ENCODE data around the gene AMD1. TPM values are rescaled to one million over a fixed set of nuclear protein-coding genes. Genes with fewer than 3 reads are reported as not detected.

Gene AMD1
- total and polyA plus RNA-seq, 2 of the 8 experiments (the other 6 are each of a cell fraction or from before 2014, with no cell fraction given) = 60.9 to 177 TPM

DNA sequence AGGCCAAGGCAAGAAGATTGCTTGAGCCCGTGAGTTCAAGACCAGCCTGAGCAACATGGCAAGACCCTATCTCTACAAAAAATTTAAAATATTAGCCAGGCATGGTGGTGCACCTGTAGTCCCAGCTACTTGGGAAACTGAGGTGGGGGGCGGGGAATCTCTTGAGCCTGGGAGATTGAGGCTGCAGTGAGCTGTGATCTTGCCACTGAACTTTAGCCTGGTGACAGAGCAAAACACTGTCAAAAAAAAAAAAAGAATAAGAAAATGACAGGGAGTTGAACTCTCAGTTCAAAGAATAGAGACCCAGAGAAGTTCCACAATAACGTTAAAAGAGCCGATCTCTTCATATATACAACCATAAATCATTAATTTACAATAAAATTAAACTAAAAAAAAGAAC, 24.8 kb upstream of the AMD1 start:
- H2BK5ac ChIP-seq (ENCODE audit: low read depth, low read length) = no peak overlapping the region
- WGBS, 2 experiments (ENCODE audit: extremely low coverage in 1 of 2, insufficient coverage in 1 of 2, insufficient read length in 1 of 2, insufficient replicate concordance in 2 of 2, low coverage in 1 of 2, low lambda C conversion rate in 2 of 2, missing lambda C conversion rate in 1 of 2) = 96% methylated on average over 4 of the region's 4 CpGs; no CpG with 5 or more reads in 1 of the 2 experiments
- no peak overlapping the region for H3K4me3 ChIP-seq (ENCODE audit: extremely low read depth in 1 of 4, insufficient read depth in 2 of 4, low read depth in 3 of 4, low read length in 4 of 4)
- H3K56ac ChIP-seq (replicated peaks; ENCODE audit: insufficient read length, low read depth, low read length) = no peak overlapping the region
- no peak overlapping the region for H4K8ac ChIP-seq (ENCODE audit: extremely low read depth, insufficient read depth, low read length)
- FAIRE-seq = no peak
- H3K9ac ChIP-seq (replicated peaks in 1 of 4; ENCODE audit: extremely low read depth in 1 of 4, low read depth in 3 of 4, low read length in 3 of 4) = no peak overlapping the region
- no peak overlapping the region for H3K14ac ChIP-seq (ENCODE audit: insufficient read length)
- no peaks in the 10 kb centered on the region for H3K36me3 ChIP-seq (ENCODE audit: control insufficient read depth in 2 of 4, insufficient read depth in 4 of 4, low read length in 3 of 4)
- no peak overlapping the region for H2AK5ac ChIP-seq (ENCODE audit: low read depth, low read length)
- H3K79me1 ChIP-seq (ENCODE audit: low read depth, low read length) = no peaks in the 10 kb centered on the region
- ChIA-PET CTCF (ENCODE audit: partially characterized antibody) (interaction anchor here (1.1 kb wide), 1 partner anchor 30 kb away, joined by 5 read pairs; no protein-coding TSS in a partner anchor), POLR2A (ENCODE audit: partially characterized antibody) (interaction anchor here (1.2 to 1.3 kb wide), 2 partner anchors 26 to 108 kb away, joined by 3 to 4 read pairs; no protein-coding TSS in a partner anchor)
- no peak overlapping the region for H3K4ac ChIP-seq (replicated peaks; ENCODE audit: insufficient read length, low read depth, low read length)
- H2BK15ac ChIP-seq (ENCODE audit: low read length) = no peak overlapping the region
- no peak overlapping the region for H4K5ac ChIP-seq (ENCODE audit: insufficient read length, low read depth, low read length)
- H3K79me2 ChIP-seq (ENCODE audit: control insufficient read depth in 1 of 2, insufficient read depth in 2 of 2, low read length in 2 of 2) = no peaks in the 10 kb centered on the region
- H3K9me3 ChIP-seq (ENCODE audit: insufficient read depth in 2 of 2, low read depth in 1 of 2, low read length in 1 of 2) = no peaks in the 10 kb centered on the region
- H2AFZ ChIP-seq (ENCODE audit: low read length) = no peak overlapping the region
- H3K4me1 ChIP-seq (replicated peaks in 1 of 4; ENCODE audit: control insufficient read depth in 3 of 4, insufficient read depth in 4 of 4, low read length in 3 of 4) = no peaks in the 10 kb centered on the region
- H2BK120ac ChIP-seq (replicated peaks; ENCODE audit: low read depth, low read length) = no peak overlapping the region
- no peaks in the 10 kb centered on the region for H3K27me3 ChIP-seq (replicated peaks in 1 of 4; ENCODE audit: control insufficient read depth in 3 of 4, extremely low read depth in 1 of 4, insufficient read depth in 3 of 4, low read length in 3 of 4)
- no peak overlapping the region for H4K91ac ChIP-seq (replicated peaks; ENCODE audit: insufficient read length, low read length)
- no peak overlapping the region for H3K18ac ChIP-seq (ENCODE audit: extremely low read depth, low read length)
- H3K27ac ChIP-seq (ENCODE audit: low read depth, low read length) = no peak overlapping the region
- DNase-seq (ENCODE audit: low read depth in 1 of 2, low spot score in 2 of 2) = no peak
- H2BK20ac ChIP-seq (ENCODE audit: low read length) = no peak overlapping the region
- H3K23ac ChIP-seq (ENCODE audit: insufficient read length) = no peak overlapping the region
- H4K20me1 ChIP-seq (replicated peaks in 1 of 2; ENCODE audit: control insufficient read depth in 1 of 2, insufficient read depth in 2 of 2, low read length in 2 of 2) = no peaks in the 10 kb centered on the region
- H2BK12ac ChIP-seq (ENCODE audit: low read depth, low read length) = no peak overlapping the region
- no peaks in the 10 kb centered on the region for H3K23me2 ChIP-seq (ENCODE audit: low read depth, low read length)
- H3K4me2 ChIP-seq (ENCODE audit: insufficient read depth in 1 of 2, low read depth in 2 of 2, low read length in 2 of 2) = no peak overlapping the region
- TF ChIP-seq TBP (IDR thresholded peaks at IDR 0.05; ENCODE audit: low read depth, low read length) (no peak), SUZ12 (IDR thresholded peaks at IDR 0.05; ENCODE audit: low read length) (no peak), MAFK (IDR thresholded peaks at IDR 0.05; ENCODE audit: low read depth, low read length) (no peak), SP2 (IDR thresholded peaks at IDR 0.05; ENCODE audit: low read length) (no peak), FOSL1 (IDR thresholded peaks at IDR 0.05; ENCODE audit: insufficient read depth, low read depth, low read length) (no peak), POLR2A (IDR thresholded peaks at IDR 0.05; ENCODE audit: control extremely low read depth in 1 of 2, low read depth in 2 of 2, low read length in 2 of 2) (no peak), POLR2AphosphoS5 (IDR thresholded peaks at IDR 0.05; ENCODE audit: low read depth, low read length) (no peak), ASH2L (IDR thresholded peaks at IDR 0.05; ENCODE audit: low read length) (no peak), TAF1 (IDR thresholded peaks at IDR 0.05; ENCODE audit: low read depth, low read length) (no peak), GABPA (IDR thresholded peaks at IDR 0.05; ENCODE audit: borderline replicate concordance, insufficient read depth, low read length) (no peak), ZNF274 (IDR thresholded peaks at IDR 0.05; ENCODE audit: borderline replicate concordance, extremely low read depth, low read length) (no peak), POU5F1 (IDR thresholded peaks at IDR 0.05; ENCODE audit: low read depth, low read length) (no peak), NRF1 (IDR thresholded peaks at IDR 0.05; ENCODE audit: low read depth, low read length) (no peak), JUND (IDR thresholded peaks at IDR 0.05; ENCODE audit: low read length) (no peak), BRCA1 (IDR thresholded peaks at IDR 0.05; ENCODE audit: low read depth, low read length) (no peak)
- TF ChIP-seq, protein P1, sequence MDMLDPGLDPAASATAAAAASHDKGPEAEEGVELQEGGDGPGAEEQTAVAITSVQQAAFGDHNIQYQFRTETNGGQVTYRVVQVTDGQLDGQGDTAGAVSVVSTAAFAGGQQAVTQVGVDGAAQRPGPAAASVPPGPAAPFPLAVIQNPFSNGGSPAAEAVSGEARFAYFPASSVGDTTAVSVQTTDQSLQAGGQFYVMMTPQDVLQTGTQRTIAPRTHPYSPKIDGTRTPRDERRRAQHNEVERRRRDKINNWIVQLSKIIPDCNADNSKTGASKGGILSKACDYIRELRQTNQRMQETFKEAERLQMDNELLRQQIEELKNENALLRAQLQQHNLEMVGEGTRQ (IDR thresholded peaks at IDR 0.05; ENCODE audit: low read length) = no peak

Measured in H1 (cell line).